HG03280 (cell line): ENCODE measurements around the gene DUSP3.
A peak's percentile ranks its signal among the peaks of the same experiment; 100 is the strongest.
"Not testable (repeated sequence)": the region's sequence is repeated elsewhere in the genome, so short reads cannot be mapped to it uniquely, and the experiment has no call there.

Experiments used
- ATAC-seq: cut with Tn5 transposase; IDR thresholded peaks from one replicate; pipeline ENCODE4 v1.9.1; 2021; ENCODE audit warnings: mild to moderate bottlenecking, moderate library complexity; ENCODE audit not compliant: unreplicated experiment

DUSP3 gene

GRCh38 chr17:43801844-43802243, 23.1 kb upstream of the DUSP3 start:
- ATAC-seq: no peak

- no peak for ATAC-seq
These were observed 22.0 kb upstream of the DUSP3 start for GRCh38 chr17:43800736-43801135.

GRCh38 chr17:43799047-43799446, 20.3 kb upstream of the DUSP3 start:
- no peak for ATAC-seq

GRCh38 chr17:43798024-43798423, 19.2 kb upstream of the DUSP3 start:
- ATAC-seq: not testable (repeated sequence)

- not testable (repeated sequence) for ATAC-seq
These were observed 13.9 kb upstream of the DUSP3 start for GRCh38 chr17:43792668-43793067.

- ATAC-seq: no peak
These were observed 12.8 kb upstream of the DUSP3 start for GRCh38 chr17:43791589-43791988.

DNA sequence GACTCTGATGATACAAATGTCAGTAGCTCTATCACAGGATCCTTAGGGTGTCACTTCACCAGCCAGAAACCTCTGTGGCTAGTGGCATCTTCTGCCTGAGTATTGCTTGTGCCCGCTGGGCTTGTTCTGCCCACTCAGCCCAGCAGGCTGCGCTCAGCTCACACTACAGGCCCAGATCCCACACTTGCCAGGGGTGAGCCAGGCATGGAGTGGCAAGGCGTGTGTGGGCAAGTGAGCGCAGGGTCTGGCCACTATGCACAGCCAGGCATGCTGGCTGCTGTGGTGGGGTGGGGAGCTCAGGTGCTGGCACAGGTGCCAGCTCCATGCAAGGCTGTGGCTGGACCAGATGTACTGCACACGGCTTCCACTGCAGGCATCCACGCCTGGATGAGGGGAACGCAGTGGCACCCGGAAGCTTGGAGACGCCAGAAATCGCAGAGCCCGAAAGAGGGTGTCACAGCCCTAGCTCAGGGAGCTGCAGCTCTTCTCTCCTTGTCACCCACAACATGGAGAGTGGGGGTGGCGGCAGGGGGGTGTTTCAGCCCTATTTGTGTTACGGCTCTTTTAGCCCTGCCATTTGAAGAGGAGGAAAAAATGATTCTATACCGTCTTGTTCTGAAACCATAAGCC, 11.6 kb upstream of the DUSP3 start:
- no peak for ATAC-seq

GRCh38 chr17:43789482-43789881, 10.7 kb upstream of the DUSP3 start:
- no peak for ATAC-seq

DNA sequence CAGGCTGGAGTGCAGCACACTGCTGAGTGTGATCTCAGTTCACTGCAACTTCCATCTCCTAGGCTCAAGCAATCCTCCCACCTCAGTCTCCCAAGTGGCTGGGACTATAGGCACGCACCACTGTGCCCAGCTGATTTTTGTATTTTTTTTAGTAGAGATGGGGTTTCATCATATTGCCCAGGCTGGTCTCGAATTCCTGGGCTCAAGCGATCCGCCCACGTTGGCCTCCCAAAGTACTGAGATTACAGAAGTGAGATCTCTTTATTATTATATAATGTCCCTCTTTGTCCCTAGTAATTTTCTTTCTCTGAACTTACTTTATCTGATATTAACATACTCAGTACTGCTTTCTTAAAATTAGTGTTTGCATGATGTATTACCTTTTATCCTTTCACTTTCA, 9.8 kb upstream of the DUSP3 start:
- ATAC-seq: no peak

- no peak for ATAC-seq
These were observed 9.0 kb upstream of the DUSP3 start for GRCh38 chr17:43787728-43788127.

DNA sequence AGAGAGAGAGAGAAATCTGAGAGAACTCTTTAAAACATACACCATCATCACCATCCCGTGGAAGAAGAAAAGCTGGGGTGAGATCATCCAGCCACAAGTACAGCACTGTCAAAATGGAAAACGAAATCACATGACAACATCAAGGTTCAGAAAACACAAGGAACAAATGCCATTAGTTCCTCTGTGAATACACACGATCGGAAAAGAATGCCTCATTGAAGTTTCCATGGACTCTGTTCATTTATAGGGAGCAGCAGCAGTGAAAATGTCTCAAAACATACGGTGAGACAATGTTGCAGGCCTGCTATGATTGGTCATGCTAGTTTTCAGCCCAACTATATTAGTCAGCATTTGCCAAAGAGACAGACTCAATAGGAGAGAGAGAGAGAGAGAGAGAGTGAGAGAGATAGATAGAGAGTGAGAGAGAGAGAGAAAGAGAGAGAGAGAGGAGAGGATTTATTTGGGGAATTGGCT, 5.9 kb upstream of the DUSP3 start:
- no peak for ATAC-seq

- ATAC-seq: no peak
These were observed 5.3 kb upstream of the DUSP3 start for GRCh38 chr17:43784068-43784467.

DNA sequence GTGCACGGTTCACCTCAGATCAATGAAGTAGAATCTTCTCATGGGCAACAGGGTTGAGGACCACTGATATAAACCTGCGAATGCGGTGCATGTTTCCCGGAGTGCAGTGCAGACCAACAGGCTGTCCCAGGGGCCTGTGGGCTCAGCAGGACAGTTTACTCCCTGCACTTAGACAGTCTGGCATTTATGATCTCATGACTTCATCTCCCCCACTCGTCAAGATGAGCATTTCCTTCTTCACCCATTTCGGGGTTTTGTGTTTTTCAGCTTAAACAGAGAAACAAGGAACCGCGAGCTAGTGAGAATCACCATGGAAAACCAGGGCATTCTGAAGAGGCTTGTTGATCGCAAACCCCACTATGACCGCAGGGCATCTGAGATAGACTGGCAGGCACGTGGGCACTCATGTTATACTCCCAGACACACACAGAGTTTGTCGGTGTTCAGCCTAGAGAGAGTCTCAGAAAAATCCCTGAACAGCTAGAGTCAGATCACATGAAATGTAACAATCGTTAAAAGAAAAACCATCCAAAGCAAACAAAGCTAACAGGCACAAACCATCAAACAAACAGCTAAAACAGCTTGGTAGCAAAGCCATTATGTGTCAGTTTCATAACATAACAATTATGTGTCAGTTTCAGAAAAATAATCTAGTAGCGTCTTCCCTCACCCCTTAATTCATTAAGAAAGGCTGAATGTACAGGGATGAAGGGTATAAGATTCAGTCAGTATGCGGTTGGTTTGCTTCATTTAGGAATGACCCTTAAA, 4.3 kb upstream of the DUSP3 start:
- no peak for ATAC-seq

GRCh38 chr17:43780135-43780534, 1.4 kb upstream of the DUSP3 start, which contains the start of gene CFAP97D1:
TSS of gene CFAP97D1 (plus strand) at chr17:43780435. CDS start at chr17:43780463, 28 bp downstream.
- ATAC-seq: no peak

DNA sequence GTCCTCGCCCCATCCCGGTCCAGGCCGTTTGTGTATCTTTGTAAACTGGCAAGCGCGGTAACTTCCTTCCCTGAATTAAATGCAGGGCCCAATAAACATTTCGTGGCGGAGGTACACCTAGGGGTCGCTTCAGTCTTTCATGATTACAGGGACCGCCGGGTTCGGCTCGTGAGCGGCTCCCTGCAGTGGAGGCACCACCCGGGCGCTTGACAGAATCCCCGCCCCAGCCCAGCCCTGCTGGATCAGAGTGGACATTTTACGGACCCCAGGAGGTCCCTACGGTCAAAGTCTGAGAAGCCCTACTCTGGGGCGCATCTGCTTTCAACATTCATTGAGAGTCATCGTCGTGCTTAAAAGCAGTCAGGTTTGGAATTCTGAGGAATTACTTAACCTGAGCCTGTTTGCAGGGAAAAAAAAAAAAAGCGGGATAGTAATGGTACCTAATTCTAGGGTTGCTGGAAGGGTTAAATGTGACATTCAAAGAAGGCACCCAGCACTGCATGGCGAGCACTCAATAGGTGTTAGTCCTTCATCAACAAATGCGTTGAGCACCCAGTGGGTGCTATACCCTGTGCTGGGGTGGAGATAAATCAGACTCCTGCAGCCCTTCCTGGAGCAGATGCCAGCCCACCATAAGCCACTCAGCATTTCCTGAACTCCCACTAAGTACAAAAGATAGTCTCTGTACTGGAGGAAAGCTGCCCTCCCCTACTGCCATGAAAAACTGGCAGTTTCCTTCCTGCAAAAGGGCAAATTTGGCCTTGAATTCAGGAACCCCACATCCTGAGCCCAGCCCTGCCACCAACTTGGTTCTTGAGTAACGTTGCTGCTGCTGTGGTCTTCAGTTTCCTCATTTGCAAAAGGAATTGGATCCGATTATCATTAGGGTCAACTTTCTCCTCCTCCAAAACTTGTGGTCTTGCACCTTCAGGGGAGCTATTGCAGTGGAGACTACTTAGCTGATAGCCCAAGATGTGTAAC, 658 bp upstream of the DUSP3 start:
- peak; percentile 13 for ATAC-seq

- ATAC-seq: no peak
These were observed 4.2 kb downstream of the DUSP3 start for GRCh38 chr17:43774304-43775250.

DNA sequence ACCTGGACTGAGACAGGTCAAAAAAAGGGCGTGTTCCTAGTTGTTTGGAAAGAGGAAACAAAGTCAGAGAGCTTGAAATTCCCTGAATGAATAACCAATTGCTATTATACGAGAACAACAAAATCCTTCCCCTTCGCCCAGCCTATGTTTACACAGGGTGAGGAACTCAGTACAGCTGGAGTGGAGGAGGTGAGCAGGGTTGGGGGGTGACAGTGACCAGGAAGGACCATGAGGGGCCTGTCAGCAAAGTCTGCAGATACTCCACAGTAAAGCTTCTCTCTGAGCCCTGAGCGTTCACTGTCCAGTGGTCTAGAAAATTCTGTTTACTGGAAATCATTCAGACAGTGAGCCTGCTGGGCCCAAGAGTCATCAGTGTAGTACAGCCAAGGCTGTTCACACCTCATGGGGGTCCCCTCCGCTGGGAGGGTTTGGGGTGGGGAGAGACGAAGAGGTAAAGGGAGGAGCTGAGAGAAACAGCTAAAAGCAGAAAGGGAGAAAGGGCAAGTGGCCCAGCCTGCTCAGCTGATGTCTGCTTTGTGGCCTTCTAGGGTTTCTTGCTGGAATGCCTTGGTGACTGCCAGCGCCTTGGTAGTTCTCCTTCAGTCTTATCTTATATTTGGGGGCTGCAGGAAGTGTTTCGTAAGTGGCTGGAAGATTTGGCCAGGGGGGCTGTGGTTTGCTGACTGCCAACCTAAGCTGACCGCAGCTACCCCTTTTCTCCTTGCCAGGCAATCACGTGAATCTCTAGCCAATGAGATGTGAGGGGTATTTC, 5.7 kb downstream of the DUSP3 start:
- no peak for ATAC-seq

- ATAC-seq: no peak
These were observed 7.3 kb downstream of the DUSP3 start for GRCh38 chr17:43771463-43771862.

GRCh38 chr17:43770957-43771356, 7.8 kb downstream of the DUSP3 start:
- no peak for ATAC-seq
